NCI-H2081 (cell line): ENCODE results near the gene F2R.
"Not testable (repeated sequence)": the region's sequence is repeated elsewhere in the genome, so short reads cannot be mapped to it uniquely, and the experiment has no call there.

Experiments used
- DNase-seq, 2 experiments: peaks; one replicate each; lab custom pipeline; 2025; lab: John Stamatoyannopoulos, UW

The F2R gene

DNA sequence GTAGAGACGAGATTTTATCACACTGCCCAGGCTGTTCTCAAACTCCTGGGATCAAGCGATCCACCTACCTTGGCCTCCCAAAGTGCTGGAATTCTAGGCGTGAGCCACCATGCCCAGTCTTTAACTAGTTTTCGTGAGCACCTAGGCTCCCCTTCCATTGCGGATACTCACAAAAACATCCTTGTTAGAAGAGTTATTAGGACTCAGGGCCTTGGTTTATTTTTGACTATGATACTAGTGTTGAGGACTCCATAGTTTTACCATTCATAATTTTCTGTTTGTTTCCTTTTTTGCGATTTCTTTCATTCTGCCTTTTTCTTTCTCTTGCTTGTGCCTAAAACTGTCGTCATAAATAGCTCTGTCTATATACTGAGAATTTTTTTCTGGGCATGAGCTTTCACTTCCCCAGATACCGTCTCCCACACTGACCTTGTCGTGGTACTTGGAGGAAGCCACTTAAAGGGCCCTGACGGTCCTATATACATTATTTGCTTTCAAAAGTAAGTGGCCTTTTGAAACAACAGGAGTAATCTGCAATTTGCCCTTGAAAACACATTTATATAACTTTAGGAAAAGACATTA is 5.2 kb downstream of the F2R start:
- no peak for DNase-seq

DNA sequence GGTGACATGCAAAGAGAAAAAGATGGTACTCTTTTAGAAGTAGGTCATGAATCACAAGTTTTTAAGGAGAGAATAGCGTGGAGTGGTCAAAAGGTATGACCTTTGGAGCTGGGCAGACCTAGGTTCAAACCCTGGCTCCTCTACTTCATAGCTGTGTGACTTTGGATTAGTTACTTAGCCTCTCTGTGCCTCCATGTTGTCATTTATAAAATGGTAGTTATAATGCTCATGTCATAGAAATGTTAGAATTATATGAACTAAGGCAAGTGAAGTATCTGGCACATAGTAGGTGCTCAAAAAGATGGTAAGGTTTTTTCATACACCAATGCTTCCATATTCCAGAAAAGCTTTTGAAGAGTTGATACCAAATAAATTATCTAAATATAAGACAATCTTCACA is 7.3 kb downstream of the F2R start:
- DNase-seq = no peak

GRCh38 chr5:76723906-76724305 is 8.0 kb downstream of the F2R start:
- DNase-seq = no peak

- DNase-seq = no peak
Measured at GRCh38 chr5:76724871-76725270, 8.9 kb downstream of the F2R start.

GRCh38 chr5:76728965-76729364 is 13.0 kb downstream of the F2R start:
- no peak for DNase-seq

DNA sequence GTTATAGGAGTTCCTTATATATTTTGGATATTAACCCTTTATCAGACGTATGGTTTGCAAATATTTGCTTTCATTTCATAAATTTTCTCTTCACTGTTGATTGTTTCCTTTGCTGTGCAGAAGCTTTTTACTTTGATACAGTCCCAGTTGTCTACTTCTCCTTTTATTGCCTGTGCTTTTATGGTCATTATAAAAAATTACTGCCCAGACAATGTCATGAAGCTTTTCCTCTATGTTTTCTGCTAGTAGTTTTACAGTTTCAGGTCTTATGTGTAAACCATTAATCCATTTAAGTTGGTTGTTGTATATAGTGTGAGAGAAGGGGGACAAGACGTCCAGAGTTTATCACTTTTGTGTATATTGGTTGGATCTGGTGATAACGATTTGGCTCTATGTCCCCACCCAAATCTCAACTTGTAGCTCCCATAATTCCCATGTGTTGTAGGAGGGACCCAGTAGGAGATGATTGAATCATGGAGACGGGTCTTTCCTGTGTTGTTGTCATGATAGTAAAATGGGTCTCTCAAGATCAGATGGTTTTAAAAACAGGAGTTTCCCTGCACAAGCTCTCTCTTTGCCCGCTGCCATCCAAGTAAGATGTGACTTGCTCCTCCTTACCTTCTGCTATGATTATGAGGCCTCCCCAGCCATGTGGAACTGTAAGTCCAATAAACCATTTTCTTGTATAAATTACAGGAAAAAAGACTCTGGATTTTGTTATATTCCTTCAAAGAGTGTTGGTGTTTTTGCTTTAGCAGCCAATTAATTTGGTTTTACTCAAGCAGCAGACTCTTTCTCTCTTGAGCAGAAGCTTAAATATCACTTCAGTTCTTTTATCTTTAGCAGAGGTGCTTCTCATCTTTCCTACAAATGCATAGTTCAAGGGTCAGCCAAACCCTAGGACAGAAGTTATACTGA is 13.7 kb downstream of the F2R start:
- no peak for DNase-seq

GRCh38 chr5:76732405-76733048 is 16.6 kb downstream of the F2R start:
- no peak for DNase-seq

DNA sequence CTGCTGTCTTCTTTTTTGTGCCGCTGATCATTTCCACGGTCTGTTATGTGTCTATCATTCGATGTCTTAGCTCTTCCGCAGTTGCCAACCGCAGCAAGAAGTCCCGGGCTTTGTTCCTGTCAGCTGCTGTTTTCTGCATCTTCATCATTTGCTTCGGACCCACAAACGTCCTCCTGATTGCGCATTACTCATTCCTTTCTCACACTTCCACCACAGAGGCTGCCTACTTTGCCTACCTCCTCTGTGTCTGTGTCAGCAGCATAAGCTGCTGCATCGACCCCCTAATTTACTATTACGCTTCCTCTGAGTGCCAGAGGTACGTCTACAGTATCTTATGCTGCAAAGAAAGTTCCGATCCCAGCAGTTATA is 17.1 kb downstream of the F2R start:
- DNase-seq = no peak

DNA sequence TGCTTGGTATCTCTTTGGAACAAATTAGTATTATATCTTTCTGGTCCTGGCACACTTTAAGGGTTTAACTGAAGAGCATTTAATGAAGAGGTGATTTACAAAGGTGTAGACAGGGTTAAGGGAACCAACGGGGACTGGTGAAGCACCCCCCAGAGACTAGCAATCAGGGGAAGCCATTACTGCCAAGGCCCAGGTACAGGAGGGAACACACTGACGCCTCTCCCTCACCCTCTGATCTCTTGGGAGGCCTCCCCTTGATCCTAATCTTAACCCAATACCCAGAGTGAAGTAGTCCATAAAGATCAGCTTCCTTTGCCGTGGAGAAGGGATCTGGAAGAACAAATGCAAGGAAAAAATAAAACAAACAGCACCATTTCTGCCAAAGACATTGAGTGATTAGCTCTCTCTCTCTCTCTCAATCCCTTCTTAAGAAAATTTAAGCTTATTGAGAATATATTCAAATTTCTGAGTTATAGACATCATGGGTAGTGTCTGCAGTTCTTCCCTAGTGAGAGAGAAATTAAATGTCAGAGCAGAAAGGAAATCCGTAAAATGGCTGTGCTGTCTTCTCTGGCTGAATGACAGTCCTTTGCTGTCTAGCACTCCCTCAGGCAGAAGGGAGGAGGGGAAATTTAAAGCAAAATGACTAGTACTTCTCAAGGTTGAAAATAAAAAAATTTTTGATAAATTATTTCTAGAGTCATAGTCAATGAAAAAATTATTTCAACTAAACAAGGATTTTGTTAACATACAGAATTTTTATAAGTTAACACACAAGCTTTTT is 20.0 kb downstream of the F2R start:
- no peak for DNase-seq

GRCh38 chr5:76736679-76737556 is 21.0 kb downstream of the F2R start:
- DNase-seq = peak in 1 of 2 experiments; percentile 63

- no peak for DNase-seq
Measured at GRCh38 chr5:76737846-76738245, 21.9 kb downstream of the F2R start.

GRCh38 chr5:76741506-76741905 is 25.6 kb downstream of the F2R start:
- DNase-seq = not testable (repeated sequence)

DNA sequence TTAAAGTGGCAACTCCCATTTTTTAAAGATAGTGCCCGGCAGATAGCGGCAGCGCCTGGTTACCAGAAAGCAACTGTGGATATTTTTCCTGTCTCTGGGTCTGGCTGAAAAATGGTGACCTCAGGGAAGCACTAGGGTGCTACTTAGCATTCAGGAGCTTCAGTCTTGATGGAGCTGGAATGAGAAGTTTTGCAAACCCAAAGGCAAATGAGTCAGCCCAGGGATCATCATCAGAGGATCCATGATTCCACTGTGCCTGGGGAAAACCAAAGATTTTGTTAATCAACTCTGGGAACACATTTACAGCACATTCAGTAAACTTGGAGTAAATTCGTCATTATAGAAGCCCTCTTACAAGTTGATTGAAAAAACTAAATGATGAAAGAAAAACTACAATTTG is 26.7 kb downstream of the F2R start:
- no peak for DNase-seq

DNA sequence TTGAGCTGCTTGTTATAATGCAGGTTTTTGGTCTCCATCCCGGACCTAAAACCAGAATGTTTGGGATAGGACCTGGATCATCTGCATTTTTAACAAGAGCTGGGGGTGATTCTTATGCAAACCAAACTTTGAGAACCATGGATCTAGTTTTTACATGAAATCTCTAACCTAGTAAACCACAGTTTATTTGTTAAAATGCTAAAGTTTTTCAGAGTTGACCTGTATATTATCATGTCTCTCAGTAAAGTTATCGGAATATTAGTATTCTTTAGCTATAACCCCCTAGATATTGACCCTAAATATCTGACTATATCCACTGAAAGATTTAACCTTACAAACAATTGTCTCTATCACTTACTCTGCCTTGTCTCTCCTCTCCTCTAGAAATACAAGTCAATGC is 28.7 kb downstream of the F2R start:
- no peak for DNase-seq

- no peak for DNase-seq
Measured at GRCh38 chr5:76745670-76746069, 29.7 kb downstream of the F2R start.

- no peak for DNase-seq
Measured at GRCh38 chr5:76746677-76747076, 30.8 kb downstream of the F2R start.

- no peak for DNase-seq
Measured at GRCh38 chr5:76747706-76748105, 31.8 kb downstream of the F2R start.

DNA sequence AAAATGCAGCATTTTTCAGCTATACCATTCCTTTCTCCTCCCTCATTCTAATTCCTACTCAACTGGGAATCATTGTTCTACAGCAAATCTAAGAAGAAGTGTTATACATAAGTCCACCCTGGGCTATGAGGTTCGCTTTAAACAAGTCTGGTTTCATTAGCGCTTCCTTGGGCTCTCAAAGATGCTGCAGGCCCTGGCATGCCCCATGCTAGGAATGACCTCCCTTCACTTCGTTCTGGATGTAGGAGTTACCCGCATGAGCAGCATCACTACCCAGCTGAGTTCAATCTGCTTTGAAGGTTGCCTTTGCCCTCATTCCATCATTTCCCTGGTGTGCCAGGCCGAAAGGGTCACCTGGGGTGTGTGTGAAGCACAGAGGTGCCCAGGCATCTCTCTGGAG is 35.4 kb downstream of the F2R start:
- no peak for DNase-seq

GRCh38 chr5:76754668-76755078 is 38.7 kb downstream of the F2R start:
- no peak for DNase-seq

DNA sequence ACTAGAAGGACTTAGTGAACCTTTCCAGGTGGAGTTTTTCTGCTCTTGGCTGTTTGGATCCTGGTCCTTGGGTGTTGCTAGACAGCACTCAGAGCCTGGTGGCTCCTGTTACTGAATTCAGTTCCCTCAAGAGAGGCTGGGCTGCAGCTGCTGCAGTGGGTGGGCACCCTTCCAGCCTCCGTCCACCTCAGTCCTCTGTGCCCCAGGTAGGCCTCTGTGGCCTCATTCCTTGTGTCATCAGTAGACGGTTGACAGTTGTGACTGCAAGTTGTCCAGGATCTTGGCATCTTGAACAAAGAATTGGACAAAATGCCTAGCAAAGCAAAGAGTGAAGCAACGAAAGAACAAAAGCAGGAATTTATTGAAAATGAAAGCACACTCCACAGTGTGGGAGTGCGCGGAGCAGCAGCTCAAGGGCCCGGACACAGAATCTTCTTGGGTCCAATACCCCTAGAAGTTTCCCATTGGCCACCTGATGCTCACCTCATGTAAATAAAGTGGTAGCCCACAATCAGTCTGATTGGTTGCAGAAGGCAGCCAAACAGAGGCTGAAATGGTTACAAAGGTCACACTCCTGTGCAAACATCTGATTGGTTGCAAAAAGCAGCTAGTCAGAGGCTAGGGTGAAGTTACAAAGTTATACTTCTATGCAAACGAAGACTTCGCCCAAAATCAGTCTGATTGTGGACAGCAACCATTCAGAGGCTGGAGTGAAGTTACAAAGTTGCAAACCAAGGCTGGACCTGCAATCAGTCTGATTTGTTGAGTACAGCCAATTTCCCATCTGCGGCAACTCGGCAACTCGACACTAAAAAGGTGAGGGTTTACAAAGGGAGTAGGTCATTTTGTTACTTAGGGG is 40.1 kb downstream of the F2R start:
- DNase-seq = no peak
